IMR-90 (cell line): ENCODE measurements around the gene FBXL4. TPM values are rescaled to one million over a fixed set of nuclear protein-coding genes. Genes with fewer than 3 reads are reported as not detected.

ENCODE experiments used
- ATAC-seq: fragments of 200-7000 bp; cut with Tn5 transposase; 2 replicates; pipeline ENCODE4 v1.9.1; 2020; ENCODE audit warnings: low read depth, mild to moderate bottlenecking, moderate library complexity
- BruUV-seq: library from RNA; stranded (reverse); fragments of 400-500 nt; replicated peaks from 2 replicates; lab custom pipeline; 2021; lab: Mats Ljungman, UMichigan
- CTCF ChIA-PET: fragments of 300-600 bp; formaldehyde crosslinking; extraction: SDS; loops from one replicate; lab custom pipeline; 2021; ENCODE audit warnings: antibody characterized with exemption; lab: Yijun Ruan, JAX
- POLR2A ChIA-PET: fragments of 300-600 bp; sonication (Branson Sonifier 250); formaldehyde crosslinking; loops from one replicate; lab custom pipeline; 2022; ENCODE audit warnings: antibody characterized with exemption; ENCODE audit not compliant: unreplicated experiment; lab: Charles Lee
- DNase-seq: peaks from one replicate; pipeline ENCODE4 v3.0.0; 2013
- H2AFZ ChIP-seq: replicated peaks from 2 replicates; pipeline ENCODE3; 2013; ENCODE audit warnings: low read length, mild to moderate bottlenecking; ENCODE audit not compliant: poor library complexity
- H2AK5ac ChIP-seq: 2 replicates; pipeline ENCODE4 v1.6.1; 2013; ENCODE audit warnings: low read depth, low read length, inconsistent platforms
- H2AK9ac ChIP-seq: replicated peaks from 2 replicates; pipeline ENCODE3; 2013; ENCODE audit warnings: mild to moderate bottlenecking, low read depth, low read length, moderate library complexity; ENCODE audit not compliant: poor library complexity
- H2BK120ac ChIP-seq: 2 replicates; pipeline ENCODE4 v1.6.1; 2013; ENCODE audit warnings: low read depth, low read length, inconsistent platforms
- H2BK15ac ChIP-seq: 3 replicates; pipeline ENCODE4 v1.6.1; 2013; ENCODE audit warnings: low read depth, low read length, inconsistent platforms
- H2BK20ac ChIP-seq: 2 replicates; pipeline ENCODE4 v1.6.1; 2013; ENCODE audit warnings: low read depth, mild to moderate bottlenecking, inconsistent platforms, low read length, moderate library complexity
- H2BK5ac ChIP-seq: 2 replicates; pipeline ENCODE4 v1.6.1; 2013; ENCODE audit warnings: mild to moderate bottlenecking, low read depth, low read length, inconsistent platforms; ENCODE audit not compliant: poor library complexity, severe bottlenecking
- H3K14ac ChIP-seq: replicated peaks from 2 replicates; pipeline ENCODE4 v1.6.1; 2013; ENCODE audit warnings: low read depth, low read length, inconsistent platforms
- H3K18ac ChIP-seq: 2 replicates; pipeline ENCODE4 v1.6.1; 2013; ENCODE audit warnings: low read depth, low read length, control low read depth
- H3K23ac ChIP-seq: 2 replicates; pipeline ENCODE4 v1.6.1; 2013; ENCODE audit warnings: low read depth, low read length, inconsistent platforms
- H3K27ac ChIP-seq: 2 replicates; pipeline ENCODE4 v1.5.1; 2013; ENCODE audit warnings: mild to moderate bottlenecking, control low read depth, low read length; ENCODE audit not compliant: insufficient read depth
- H3K27me3 ChIP-seq: 2 replicates; pipeline ENCODE4 v1.6.1; 2013; ENCODE audit warnings: low read length; ENCODE audit not compliant: control insufficient read depth, insufficient read depth
- H3K36me3 ChIP-seq: 2 replicates; pipeline ENCODE4 v1.6.1; 2013; ENCODE audit warnings: low read length, mixed read lengths; ENCODE audit not compliant: control insufficient read depth, insufficient read depth
- H3K4ac ChIP-seq: 2 replicates; pipeline ENCODE4 v1.6.1; 2013; ENCODE audit warnings: low read depth, low read length, inconsistent platforms
- H3K4me1 ChIP-seq: 2 replicates; pipeline ENCODE4 v1.6.1; 2013; ENCODE audit warnings: low read length, mixed read lengths; ENCODE audit not compliant: control insufficient read depth, insufficient read depth
- H3K4me2 ChIP-seq: 2 replicates; pipeline ENCODE4 v1.6.1; 2013; ENCODE audit warnings: low read depth, mild to moderate bottlenecking, control low read depth, low read length, moderate library complexity
- H3K4me3 ChIP-seq: 2 replicates; pipeline ENCODE4 v1.5.1; 2013; ENCODE audit warnings: low read depth, mild to moderate bottlenecking, control low read depth, low read length, moderate library complexity; ENCODE audit not compliant: insufficient read depth
- H3K56ac ChIP-seq: 2 replicates; pipeline ENCODE4 v1.6.1; 2013; ENCODE audit warnings: low read length, inconsistent platforms; ENCODE audit not compliant: insufficient read depth; ENCODE audit errors: extremely low read depth
- H3K79me1 ChIP-seq, 2 experiments: 2 replicates each; pipeline ENCODE4 v1.6.1; 2013; ENCODE audit warnings: low read length in 2 of 2, inconsistent platforms in 1 of 2, low read depth in 1 of 2
- H3K9ac ChIP-seq: 2 replicates; pipeline ENCODE4 v1.6.1; 2013; ENCODE audit warnings: low read depth, low read length, control low read depth
- H3K9me1 ChIP-seq: 2 replicates; pipeline ENCODE4 v1.6.1; 2013; ENCODE audit warnings: low read length, inconsistent platforms; ENCODE audit not compliant: insufficient read depth
- H3K9me3 ChIP-seq: 2 replicates; pipeline ENCODE4 v1.6.1; 2013; ENCODE audit warnings: low read length; ENCODE audit not compliant: control insufficient read depth, insufficient read depth
- H4K20me1 ChIP-seq: 2 replicates; pipeline ENCODE4 v1.6.1; 2013; ENCODE audit warnings: low read length, inconsistent platforms; ENCODE audit not compliant: insufficient read depth
- H4K5ac ChIP-seq: 2 replicates; pipeline ENCODE4 v1.6.1; 2013; ENCODE audit warnings: mild to moderate bottlenecking, low read depth, low read length, control low read depth
- H4K8ac ChIP-seq, 2 experiments: 2 replicates each; pipeline ENCODE4 v1.6.1; 2013; ENCODE audit warnings: low read depth in 2 of 2, low read length in 2 of 2, control low read depth in 1 of 2, inconsistent platforms in 1 of 2
- H4K91ac ChIP-seq: 2 replicates; pipeline ENCODE4 v1.6.1; 2013; ENCODE audit warnings: low read depth, low read length, inconsistent platforms; ENCODE audit not compliant: insufficient read depth
- CHD1 ChIP-seq: IDR thresholded peaks from 2 replicates; pipeline ENCODE4 v1.6.1; 2012; ENCODE audit warnings: low read depth, low read length, improper control_type of control experiment
- RFX5 ChIP-seq: IDR thresholded peaks from 2 replicates; pipeline ENCODE4 v1.8.0; 2012; ENCODE audit warnings: low read depth, mild to moderate bottlenecking, low read length, moderate library complexity
- SMC3 ChIP-seq: fragments of 150-350 bp; IDR thresholded peaks from 2 replicates; pipeline ENCODE4 v1.6.1; 2016; ENCODE audit warnings: low read depth, mild to moderate bottlenecking, antibody characterized with exemption, low read length, moderate library complexity
- WGBS, 2 experiments: methylation state at CpG; one replicate each; pipeline versions ENCODE4 v1.1.5 to v1.1.7; 2013; ENCODE audit warnings: missing lambda C conversion rate in 2 of 2; ENCODE audit not compliant: insufficient read length in 1 of 2; ENCODE audit errors: extremely low coverage in 2 of 2; 5-methylcytosine and 5-hydroxymethylcytosine counted together
- dilution Hi-C: fragments of 300-500 bp; cut with HindIII; formaldehyde crosslinking; loops from one replicate; pipeline ENCODE4 v1.14.3; 2018; ENCODE audit warnings: low sequenced_read_pairs; ENCODE audit not compliant: unreplicated experiment
- in situ Hi-C: fragments of 300-500 bp; cut with MboI; formaldehyde crosslinking; loops from 3 replicates; pipeline ENCODE4 v1.14.3; 2019; ENCODE audit warnings: low sequenced_read_pairs, inconsistent platforms, mixed read lengths
- intact Hi-C: fragments of 100-400 bp; cut with micrococcal nuclease; formaldehyde crosslinking; loops from 2 replicates; pipeline ENCODE4 v1.10.0; 2022
- polyA plus RNA-seq, 3 experiments: library from polyadenylated mRNA; depleted of rRNA; stranded (reverse); fragments of >200 nt; gene quantifications; 2 replicates each; pipeline ENCODE4 v1.2.3, GENCODE V29; 2012; ENCODE audit warnings: low replicate concordance in 1 of 3
- total RNA-seq: library from RNA; depleted of rRNA; stranded (reverse); fragments of >200 nt; gene quantifications from 2 replicates; pipeline ENCODE4 v1.2.3, GENCODE V29; 2012

Gene FBXL4
- total and polyA plus RNA-seq, 2 of the 4 experiments (the other 2 are of a cell fraction): 7.8 to 17.6 TPM

- no TSS peak for BruUV-seq
- Histone ChIP-seq H2AK9ac (no peak overlapping the region), H3K18ac (no peak overlapping the region), H3K27me3 (no peaks in the 10 kb centered on the region), H4K91ac (no peak overlapping the region), H3K14ac (no peak overlapping the region), H2BK120ac (no peak overlapping the region), H3K79me1 (no peaks in the 10 kb centered on the region), H3K4me1 (no peaks in the 10 kb centered on the region), H3K9ac (no peak overlapping the region), H3K23ac (no peak overlapping the region), H2BK15ac (no peak overlapping the region), H3K9me1 (0 out of 2 replicates have a peak, but pooled peaks cover 3% of the 10 kb centered on the region), H3K36me3 (0 out of 2 replicates have a peak, but pooled peaks cover 1% of the 10 kb centered on the region), H3K27ac (no peak overlapping the region), H3K56ac (no peak overlapping the region), H3K9me3 (no peaks in the 10 kb centered on the region), H2BK5ac (no peak overlapping the region), H2AK5ac (no peak overlapping the region), H2BK20ac (no peak overlapping the region), H3K4me2 (no peak overlapping the region), H2AFZ (no peak overlapping the region), H3K4ac (no peak overlapping the region), H3K4me3 (no peak overlapping the region), H4K5ac (no peak overlapping the region), H4K8ac (no peak overlapping the region), H4K20me1 (no peaks in the 10 kb centered on the region; the same call in 1 of the 2 replicates)
- no CpG with 5 or more reads among the region's 6 CpGs for WGBS, 2 experiments
- no peak for ATAC-seq
- TF ChIP-seq RFX5 (no peak), CHD1 (no peak), SMC3 (no peak)
- ChIA-PET POLR2A (no interaction called here), CTCF (interaction anchor here (0.7 kb wide), 1 partner anchor 1045 kb away, joined by 4 read pairs; no protein-coding TSS in a partner anchor)
- dilution Hi-C loops (no loop called here), intact Hi-C loops (no loop called here), in situ Hi-C loops (no loop called here)
- no peak for DNase-seq
These were observed 83.2 kb downstream of the FBXL4 start for GRCh38 chr6:98864497-98864896.
